Adrenal gland (tissue), 12 donors: Measurements from ENCODE around the gene SBK1. TPM values are rescaled to one million over a fixed set of nuclear protein-coding genes. Genes with fewer than 3 reads are reported as not detected.

Experiments used
- DNase-seq, 7 donors: peaks; one replicate each; pipeline ENCODE4 v3.0.0-alpha.2; 2019 to 2020
- H3K27ac ChIP-seq, 5 donors: fragments of 200-600 bp; sonication (generic) in 4 of 5; 1 replicate in 3 of 5; 2 replicates in 2 of 5; pipeline versions ENCODE4 v1.5.1 to v1.8.0; 2016 to 2020; ENCODE audit warnings: mild to moderate bottlenecking in 1 of 5
- H3K27me3 ChIP-seq: fragments of 200-600 bp; 2 replicates; pipeline ENCODE4 v1.8.0; 2021
- H3K36me3 ChIP-seq, 2 donors: fragments of 200-600 bp; replicated peaks in 1 of 2; 1 replicate in 1 of 2; 2 replicates in 1 of 2; pipeline versions ENCODE4 v1.5.1 to v1.8.0; 2018 to 2022
- H3K4me1 ChIP-seq, 2 donors: fragments of 200-600 bp; replicated peaks in 1 of 2; 1 replicate in 1 of 2; 2 replicates in 1 of 2; pipeline versions ENCODE4 v1.5.1 to v1.8.0; 2018 to 2021
- H3K4me3 ChIP-seq, 4 donors: fragments of 200-600 bp; sonication (generic) in 3 of 4; one replicate each; pipeline ENCODE4 v1.5.1; 2016 to 2018
- H3K9me3 ChIP-seq, 3 donors: fragments of 200-600 bp; sonication (generic) in 1 of 3; replicated peaks in 1 of 3; 1 replicate in 2 of 3; 2 replicates in 1 of 3; pipeline versions ENCODE4 v1.5.1 to v1.8.0; 2016 to 2021
- CTCF ChIP-seq, 6 experiments: fragments of 450-650 bp in 4 of 6; fragments of 200-600 bp in 2 of 6; sonication (generic) in 1 of 6; IDR thresholded peaks; 1 replicate in 5 of 6; 2 replicates in 1 of 6; pipeline versions ENCODE4 v1.5.1 to v1.8.0; 2016 to 2021; ENCODE audit warnings: antibody characterized with exemption in 6 of 6, mild to moderate bottlenecking in 2 of 6, moderate library complexity in 1 of 6
- POLR2A ChIP-seq, 2 donors: fragments of 450-650 bp; IDR thresholded peaks; one replicate each; pipeline ENCODE4 v1.6.1; 2017; ENCODE audit warnings: antibody characterized with exemption in 2 of 2, mild to moderate bottlenecking in 2 of 2, moderate library complexity in 1 of 2
- WGBS, 4 donors: extraction: QIAGEN DNeasy Blood & Tissue Kit in 2 of 4; methylation state at CpG; one replicate each; pipeline versions ENCODE4 v1.1.5 to v1.1.7; 2013 to 2017; 5-methylcytosine and 5-hydroxymethylcytosine counted together
- intact Hi-C, 2 donors: fragments of 100-400 bp; cut with DNase I; formaldehyde crosslinking; loops; one replicate each; pipeline versions ENCODE4 v1.14.1 to v1.15.0; 2022 to 2023
- polyA plus RNA-seq, 3 donors: library from polyadenylated mRNA; stranded (reverse); fragments of 200-250 nt in 2 of 3; fragments of 350-450 nt in 1 of 3; fragmentation: Illumina TruSeq in 1 of 3; extraction: RNeasy Lipid Tissue Mini Kit (QIAGEN cat#74804) in 1 of 3; gene quantifications; one replicate each; pipeline ENCODE4 v1.2.3, GENCODE V29; 2013 to 2014
- total RNA-seq, 9 donors: library from RNA; depleted of rRNA in 4 of 9; stranded (reverse); fragments of >200 nt in 4 of 9; fragments of 120-200 nt in 1 of 9; fragmentation: NEBNext Ultra II Directional in 1 of 9; extraction: Animal tissue kit (Norgen Biotek cat#: 25700) in 1 of 9; gene quantifications; one replicate each; pipeline versions ENCODE4 v1.1.0 to v1.2.4, GENCODE V29; 2013 to 2023
- donor health status: healthy with polysubstance abuse.
- donor health status: Bipolar disorder and iron deficiency.
- donor health status: DM: yes; HTN: yes; CAD: no.
- donor health status: DM: no; HTN: no; CAD: no.
- donor health status: DM: no; HTN: no; CAD: no.
- donor health status: DM: yes; HTN: yes; CAD: no.

SBK1 gene
- total and polyA plus RNA-seq, 12 donors = 0.57 to 6.9 (median 4.1) TPM

DNA sequence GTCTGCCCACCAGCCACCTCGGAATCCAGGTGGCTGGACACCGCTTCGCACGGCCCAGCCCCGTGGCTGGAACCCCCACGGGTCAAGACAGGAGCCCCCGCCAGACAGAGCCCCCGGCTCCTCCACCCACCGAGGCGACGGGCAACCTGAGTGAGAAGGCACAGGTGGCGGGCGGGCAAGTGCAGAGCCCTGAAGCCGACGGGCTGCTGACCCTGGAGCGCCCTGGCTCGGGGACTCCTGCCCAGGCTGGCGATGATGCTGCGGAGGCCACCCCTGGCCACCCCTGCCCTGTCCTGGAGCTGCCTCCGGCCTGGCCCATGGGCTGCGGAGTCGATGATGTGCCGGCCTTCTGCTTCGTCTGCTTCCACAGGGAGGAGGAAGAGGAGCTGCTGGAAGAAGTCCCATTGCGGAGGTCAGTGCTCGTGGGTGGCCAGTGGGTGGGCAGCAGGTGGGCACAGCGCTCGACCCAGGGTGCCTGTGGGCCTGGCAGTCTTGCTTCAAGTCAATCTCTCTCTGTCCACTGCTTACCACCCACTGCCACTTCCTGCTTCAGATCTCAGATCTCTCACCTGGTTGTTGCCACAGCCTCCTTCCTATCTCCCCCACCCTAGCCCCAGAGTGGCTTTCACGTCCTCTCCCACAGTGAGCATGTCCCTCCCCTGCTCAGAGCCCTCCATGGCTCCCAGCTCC, 33.1 kb upstream of the SBK1 start:
- H3K9me3 ChIP-seq = no peaks in the 10 kb centered on the region
- TF ChIP-seq CTCF (IDR thresholded peaks at IDR 0.05) (no peak), POLR2A (IDR thresholded peaks at IDR 0.05) (no peak)
- no peak overlapping the region for H3K4me3 ChIP-seq
- no peak for DNase-seq
- no peak overlapping the region for H3K27ac ChIP-seq
- intact Hi-C loops = no loop called here
- 44 to 84% (median 70%) methylated on average over 1 to 29 of the region's 29 CpGs for WGBS, 4 donors
- H3K4me1 ChIP-seq = peaks cover 0 to 8% of the 10 kb centered on the region in 2 donors
- no peaks in the 10 kb centered on the region for H3K36me3 ChIP-seq
- peaks cover 14% of the 10 kb centered on the region for H3K27me3 ChIP-seq

- Histone ChIP-seq H3K27ac (no peak overlapping the region), H3K9me3 (no peaks in the 10 kb centered on the region), H3K27me3 (peaks cover 14% of the 10 kb centered on the region), H3K36me3 (no peaks in the 10 kb centered on the region), H3K4me1 (peaks cover 0 to 8% of the 10 kb centered on the region in 2 donors), H3K4me3 (no peak overlapping the region)
- intact Hi-C loops = no loop called here
- no peak for DNase-seq
- WGBS, 4 donors = 73 to 84% (median 79%) methylated on average over 7 of the region's 7 CpGs
- no peak for TF ChIP-seq CTCF (IDR thresholded peaks at IDR 0.05)
- no peak for TF ChIP-seq POLR2A (IDR thresholded peaks at IDR 0.05)
These were observed 32.6 kb upstream of the SBK1 start for GRCh38 chr16:28259781-28260150.

DNA sequence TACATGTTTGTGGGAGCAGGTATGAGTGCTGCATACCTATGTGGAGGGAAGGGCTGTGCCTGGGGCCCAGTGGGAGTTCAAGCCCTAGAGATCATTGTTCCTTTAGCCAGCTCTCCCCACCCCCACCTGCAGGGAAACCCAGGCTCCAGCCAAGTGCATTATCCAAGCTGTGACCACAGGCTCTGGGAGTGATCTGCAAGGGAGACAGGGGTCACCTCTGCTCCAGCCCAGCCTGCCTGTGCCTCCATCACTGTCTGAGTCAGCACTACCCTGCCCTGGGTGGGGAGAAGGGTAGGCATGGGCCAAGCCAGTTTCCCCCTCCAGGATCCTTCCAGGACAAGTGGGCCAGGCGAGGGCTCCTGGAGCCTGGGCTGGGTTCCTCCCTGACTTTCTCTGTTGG, 32.1 kb upstream of the SBK1 start:
- TF ChIP-seq CTCF (IDR thresholded peaks at IDR 0.05) (no peak), POLR2A (IDR thresholded peaks at IDR 0.05) (no peak)
- intact Hi-C loops = no loop called here
- Histone ChIP-seq H3K4me3 (no peak overlapping the region), H3K4me1 (peaks cover 0 to 8% of the 10 kb centered on the region in 2 donors), H3K36me3 (no peaks in the 10 kb centered on the region), H3K9me3 (no peaks in the 10 kb centered on the region), H3K27me3 (peaks cover 14% of the 10 kb centered on the region), H3K27ac (no peak overlapping the region)
- WGBS, 4 donors = 60 to 100% (median 84%) methylated on average over 1 of the region's 1 CpG
- no peak for DNase-seq

GRCh38 chr16:28261942-28262341, 30.4 kb upstream of the SBK1 start:
- TF ChIP-seq CTCF (IDR thresholded peaks at IDR 0.05) = no peak
- no peak for TF ChIP-seq POLR2A (IDR thresholded peaks at IDR 0.05)
- H3K27me3 ChIP-seq = peaks cover 14% of the 10 kb centered on the region
- WGBS, 4 donors = 63 to 84% (median 73%) methylated on average over 3 to 4 of the region's 4 CpGs
- H3K36me3 ChIP-seq = no peaks in the 10 kb centered on the region
- no peak overlapping the region for H3K4me3 ChIP-seq
- no peak for DNase-seq
- no peaks in the 10 kb centered on the region for H3K9me3 ChIP-seq
- intact Hi-C loops = no loop called here
- H3K4me1 ChIP-seq = peaks cover 0 to 8% of the 10 kb centered on the region in 2 donors
- H3K27ac ChIP-seq = no peak overlapping the region
